GM18508 (cell line): ENCODE measurements around the gene TRIM65.
"Not testable (repeated sequence)": the region's sequence is repeated elsewhere in the genome, so short reads cannot be mapped to it uniquely, and the experiment has no call there.

ENCODE experiments used
- ATAC-seq: cut with Tn5 transposase; IDR thresholded peaks from one replicate; pipeline ENCODE4 v1.9.1; 2021; ENCODE audit warnings: moderate number of reproducible peaks; ENCODE audit not compliant: insufficient read depth, unreplicated experiment

The TRIM65 gene

DNA sequence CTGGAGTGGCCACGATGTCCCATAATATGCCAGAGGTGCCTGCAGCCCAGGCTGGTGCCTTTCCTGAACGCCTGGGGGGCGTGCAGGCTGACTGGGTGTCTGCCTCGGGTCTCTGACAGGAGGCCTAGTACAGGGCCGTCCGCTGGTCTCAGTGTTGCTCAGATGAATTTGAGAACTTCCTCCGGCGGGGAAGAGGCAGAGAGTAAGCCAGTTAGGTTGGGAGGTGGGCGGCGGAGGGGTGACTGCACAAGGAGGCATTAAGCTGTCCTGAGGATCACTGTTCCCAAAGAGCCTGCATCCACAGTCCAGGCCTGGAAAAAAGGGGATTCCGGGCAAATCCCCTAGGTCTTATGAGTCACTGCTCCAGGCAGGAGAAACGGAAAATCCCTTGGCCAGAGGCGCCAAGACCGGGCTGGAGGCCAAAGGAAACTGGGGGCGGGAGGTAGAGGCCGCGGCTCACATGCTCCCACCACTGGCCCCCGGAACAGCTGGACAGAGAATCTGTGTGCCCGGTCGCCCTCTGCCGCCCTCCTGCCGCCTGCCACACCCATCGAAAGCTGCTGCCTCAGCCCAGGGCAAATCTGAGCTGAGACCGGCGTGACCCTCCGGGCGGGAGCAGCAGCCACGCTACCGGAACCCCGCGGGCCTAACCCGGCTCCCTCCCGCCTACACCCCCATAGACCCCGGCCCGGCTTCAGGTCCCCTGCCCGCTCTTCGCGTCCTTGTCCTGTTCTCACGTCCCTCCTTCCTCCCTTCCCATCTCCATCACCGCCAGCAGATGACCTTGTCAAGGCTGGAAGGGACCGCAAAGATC is 19.6 kb downstream of the TRIM65 start:
- no peak for ATAC-seq

DNA sequence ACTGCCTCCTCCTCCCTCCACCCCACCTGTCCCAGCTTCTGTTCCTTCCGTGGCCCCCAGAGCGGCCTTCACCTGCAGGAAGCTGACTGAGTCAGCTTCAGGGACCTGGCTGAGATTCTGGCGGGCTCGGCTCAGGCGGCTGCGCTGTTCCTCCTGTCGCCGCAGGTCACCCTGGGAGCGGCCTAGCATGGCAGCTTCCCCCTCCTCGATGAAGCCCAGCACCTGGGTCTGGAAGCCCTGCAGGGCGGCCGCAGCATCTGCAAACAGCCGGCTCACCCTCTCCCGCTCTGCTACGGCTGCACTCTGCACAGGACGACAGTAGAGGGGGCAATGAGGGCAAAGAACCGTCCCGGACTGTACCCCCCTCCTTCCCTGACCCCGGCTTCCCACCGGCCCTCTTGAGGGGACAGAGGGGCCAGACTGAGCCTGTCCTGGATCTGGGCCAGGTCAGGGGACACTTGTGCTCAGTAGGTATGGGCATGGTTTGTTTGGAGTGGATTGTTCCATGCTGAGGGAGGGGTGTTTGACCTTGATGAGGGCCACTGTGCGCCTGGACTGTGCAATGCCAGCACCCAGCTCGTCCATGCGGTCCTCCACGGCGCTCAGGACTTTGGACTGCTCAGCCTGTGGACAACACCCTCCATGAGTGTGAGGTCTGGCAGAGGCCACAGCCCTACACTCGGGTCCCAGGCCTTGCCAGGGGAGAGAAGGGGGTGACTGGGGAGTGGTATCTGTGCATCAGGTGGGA is 20.4 kb downstream of the TRIM65 start:
- ATAC-seq = no peak

DNA sequence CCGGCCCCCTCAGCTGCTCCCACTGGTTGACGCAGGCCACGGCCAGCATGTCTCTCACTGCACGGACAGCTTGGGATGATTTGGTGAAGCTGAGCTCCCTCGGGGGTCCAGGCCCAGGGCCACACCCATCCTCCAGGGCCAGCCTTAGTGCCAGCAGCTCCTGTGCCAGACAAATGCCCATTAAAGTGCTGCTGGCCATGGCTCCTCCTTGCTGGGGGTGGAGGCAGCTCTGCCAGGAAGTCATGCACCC is 20.9 kb downstream of the TRIM65 start:
- no peak for ATAC-seq

DNA sequence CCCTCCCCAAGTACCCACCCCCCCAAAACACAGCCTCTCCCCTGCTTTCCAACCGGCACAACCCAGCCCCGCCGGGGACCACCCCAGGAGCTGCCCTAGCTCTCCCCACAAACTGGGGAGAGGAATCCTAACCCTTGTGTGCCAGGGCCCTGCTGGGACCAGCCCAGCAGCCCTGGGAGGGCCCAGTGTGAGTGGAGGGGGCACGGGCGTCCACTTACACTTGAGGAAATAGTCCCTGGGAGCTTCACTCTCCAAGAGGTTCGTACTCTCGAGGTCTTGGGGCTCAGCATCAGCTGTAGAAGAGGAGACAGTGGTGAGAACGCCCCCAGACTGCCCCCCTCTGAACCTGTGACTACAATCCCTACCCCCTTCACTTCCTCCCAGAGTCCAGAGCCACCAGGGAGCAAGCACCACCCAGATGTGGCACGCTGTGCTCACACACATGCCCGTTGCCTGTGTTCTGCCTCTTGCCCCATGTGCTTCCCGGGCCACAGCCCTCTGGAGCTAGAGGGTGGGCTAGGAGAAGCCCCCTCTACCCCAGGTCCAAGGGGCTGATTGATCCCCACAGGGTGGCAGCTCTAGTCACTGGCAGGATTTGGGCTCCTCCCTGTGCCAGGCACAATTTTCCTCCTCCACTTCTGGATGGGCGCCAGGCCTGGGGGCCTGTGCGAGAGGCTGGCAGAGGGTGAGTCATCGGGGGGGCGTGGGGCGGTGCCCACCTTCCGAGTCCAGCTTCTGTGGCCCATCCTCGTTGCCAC is 21.4 kb downstream of the TRIM65 start:
- no peak for ATAC-seq

DNA sequence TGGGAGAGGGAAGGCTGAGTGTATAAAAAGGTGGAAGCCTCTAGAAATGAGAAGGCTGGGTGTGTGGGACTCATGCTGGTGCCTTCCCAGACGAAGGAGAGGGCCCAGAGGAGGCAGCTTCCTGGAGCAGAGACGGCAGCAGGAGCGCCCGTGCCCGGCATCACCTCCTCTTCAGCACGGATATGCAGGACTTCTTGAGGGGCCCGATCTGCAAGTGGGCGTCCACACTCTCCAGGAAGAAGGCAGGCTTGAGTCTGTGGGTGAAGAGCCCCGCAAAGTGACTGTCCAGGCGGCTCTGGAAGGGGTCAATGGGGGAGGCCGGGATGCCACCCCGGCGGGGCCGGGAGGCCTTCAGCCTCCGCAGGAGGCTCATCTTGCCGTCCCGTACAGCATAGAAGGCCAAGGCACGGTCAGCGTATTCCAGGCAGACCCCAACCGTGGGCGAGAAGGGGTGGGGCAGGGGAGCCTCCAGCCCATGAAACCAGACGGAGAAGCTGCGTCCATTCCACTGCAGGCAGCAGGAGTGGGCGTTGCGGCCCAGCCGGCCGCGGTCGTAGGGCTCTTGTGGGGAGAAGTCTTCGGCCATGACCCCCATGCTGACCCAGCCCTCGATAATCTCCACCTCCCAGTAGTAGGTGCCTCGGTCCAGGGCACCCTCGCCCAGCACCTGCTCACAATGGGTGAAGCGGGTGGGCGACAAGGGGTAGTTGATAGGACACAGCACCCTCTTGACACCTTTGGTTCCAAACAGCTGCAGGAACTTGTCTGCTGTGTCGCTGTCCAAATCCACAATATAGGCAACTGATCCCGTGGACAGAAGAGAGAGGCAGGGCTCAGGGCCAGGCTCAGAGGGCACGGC is 22.2 kb downstream of the TRIM65 start:
- no peak for ATAC-seq

DNA sequence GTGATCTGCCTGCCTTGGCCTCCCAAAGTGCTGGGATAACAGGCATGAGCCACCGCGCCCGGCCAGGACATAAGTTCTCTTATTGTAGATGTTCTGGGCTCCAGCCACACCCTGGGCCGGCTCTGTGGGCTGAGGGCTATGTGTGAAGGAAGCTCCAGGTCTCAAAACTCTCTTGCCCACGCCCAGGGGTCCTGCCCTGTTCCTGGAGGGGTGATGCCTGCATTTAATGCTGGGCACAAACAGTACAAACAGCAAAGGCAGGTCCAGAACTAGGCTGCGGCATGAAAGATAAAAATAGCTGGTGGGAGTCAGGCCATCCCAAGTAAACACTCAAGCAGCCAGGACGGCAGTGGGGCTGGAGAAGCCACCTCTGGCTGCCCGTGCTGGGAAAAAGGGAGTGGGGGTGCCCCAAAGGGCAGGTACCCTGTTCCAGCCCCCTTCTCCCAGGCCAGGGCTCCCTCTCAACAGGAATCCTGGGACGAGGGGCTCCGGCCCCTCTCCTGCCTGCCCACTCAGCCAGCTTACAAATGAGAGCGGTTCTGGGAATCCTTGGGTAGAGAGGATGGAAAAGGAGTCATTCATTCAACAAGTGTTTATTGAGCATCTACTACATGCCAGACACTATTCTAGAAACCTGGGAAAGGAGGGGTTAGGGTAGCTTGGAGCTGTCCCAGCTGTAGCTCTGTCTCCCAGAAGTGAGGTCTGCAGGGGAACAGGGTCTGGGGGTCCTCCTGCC is 23.0 kb downstream of the TRIM65 start:
- ATAC-seq = no peak

DNA sequence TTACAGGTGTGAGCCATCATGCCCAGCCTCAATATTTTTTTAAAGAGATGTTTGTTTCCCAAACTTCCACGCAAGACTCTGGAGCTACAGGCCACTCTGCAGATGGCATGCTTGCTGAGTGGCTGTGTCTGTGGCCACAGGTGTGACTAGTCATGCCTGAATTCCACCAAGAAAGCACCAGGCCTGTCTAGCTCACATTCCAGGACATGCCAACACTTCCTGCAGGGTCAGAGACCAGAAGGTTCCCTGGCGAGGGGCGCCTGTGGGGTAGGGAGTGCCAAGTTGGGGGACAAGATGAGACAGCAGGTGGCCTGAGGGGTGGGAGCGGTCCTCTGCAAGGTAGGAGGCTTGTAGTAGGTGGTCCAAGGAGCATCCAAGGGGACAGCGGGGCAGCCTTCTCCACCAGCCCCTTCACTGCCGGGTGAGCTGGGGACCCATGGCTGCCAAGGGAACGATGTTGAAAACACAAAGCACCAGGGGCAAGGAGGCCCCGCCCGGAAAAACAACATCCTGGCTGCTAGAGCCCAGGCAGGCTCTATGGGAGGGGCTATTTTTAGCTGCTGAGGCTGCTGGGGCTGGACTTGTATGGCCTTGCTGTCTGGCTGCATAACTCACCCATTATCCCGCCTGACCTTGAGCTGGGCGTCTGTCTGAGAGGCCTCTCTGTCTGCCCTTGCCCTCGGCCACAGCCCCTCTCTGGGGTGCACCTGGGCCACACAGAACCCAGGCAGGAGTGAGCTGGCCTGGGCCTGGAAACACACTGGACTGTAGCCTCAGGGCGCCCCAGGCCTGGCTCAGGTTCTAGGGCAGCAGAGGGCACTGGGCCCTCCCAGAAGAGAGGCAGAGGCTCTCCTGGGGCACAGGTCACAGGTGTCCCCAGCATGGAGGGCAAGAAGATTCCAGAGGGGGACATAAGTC is 24.1 kb downstream of the TRIM65 start:
- ATAC-seq = no peak

DNA sequence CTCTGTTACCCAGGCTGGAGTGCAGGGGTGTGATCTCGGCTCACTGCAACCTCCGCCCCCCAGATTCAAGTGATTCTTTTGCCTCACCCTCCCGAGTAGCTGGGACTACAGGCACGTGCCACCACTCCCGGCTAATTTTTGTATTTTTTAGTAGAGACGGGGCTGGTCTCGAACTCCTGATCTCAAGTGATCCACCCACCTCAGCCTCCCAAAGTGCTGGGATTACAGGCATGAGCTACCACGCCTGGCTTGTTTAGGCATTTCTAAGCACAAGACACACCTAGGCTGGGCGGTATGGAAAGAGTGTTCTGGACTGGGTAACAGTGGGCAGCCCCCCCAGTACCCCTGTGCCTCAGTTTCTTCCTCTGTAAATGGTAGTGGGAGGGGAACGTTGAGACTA is 26.5 kb downstream of the TRIM65 start:
- not testable (repeated sequence) for ATAC-seq

DNA sequence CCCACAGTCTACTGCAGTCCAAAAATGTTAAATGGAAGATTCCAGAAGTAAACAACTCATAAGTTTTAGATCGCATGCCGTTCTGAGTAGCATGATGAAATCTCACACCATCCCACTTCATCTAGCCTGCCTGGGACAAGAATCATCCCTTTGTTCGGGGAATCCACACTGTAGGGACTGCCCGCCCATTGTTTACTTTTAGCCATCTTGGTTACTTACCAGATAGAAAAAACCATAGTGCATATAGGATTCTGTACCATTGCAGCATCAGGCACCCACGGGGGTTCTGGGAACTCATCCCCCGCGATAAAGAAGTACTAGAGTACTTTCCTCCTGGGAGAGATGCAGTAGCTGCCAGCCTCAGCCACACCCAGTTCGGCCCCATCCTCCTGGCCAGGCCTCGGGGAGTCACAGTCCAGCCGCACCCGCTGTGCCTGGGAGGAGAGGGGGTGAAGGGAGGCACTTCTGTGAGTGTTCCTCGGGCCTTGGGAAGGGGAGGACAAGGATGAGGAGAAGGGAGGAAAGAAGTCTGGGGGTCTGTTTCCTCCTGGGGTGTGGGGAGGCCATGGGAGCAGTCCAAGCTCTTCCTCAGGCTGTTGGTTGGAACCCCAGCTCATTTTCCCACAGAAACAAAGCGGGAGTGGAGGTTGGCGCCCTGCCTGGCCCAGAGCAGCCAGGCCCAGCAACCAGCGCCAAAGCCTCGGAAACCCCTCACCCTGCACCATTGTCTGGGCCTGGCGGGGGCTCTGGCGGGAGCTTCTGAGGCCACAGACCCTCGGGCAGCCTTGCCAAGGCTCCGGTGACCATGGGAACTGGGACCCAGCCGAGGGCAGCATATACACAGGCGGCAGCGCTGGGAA is 27.2 kb downstream of the TRIM65 start:
- no peak for ATAC-seq

DNA sequence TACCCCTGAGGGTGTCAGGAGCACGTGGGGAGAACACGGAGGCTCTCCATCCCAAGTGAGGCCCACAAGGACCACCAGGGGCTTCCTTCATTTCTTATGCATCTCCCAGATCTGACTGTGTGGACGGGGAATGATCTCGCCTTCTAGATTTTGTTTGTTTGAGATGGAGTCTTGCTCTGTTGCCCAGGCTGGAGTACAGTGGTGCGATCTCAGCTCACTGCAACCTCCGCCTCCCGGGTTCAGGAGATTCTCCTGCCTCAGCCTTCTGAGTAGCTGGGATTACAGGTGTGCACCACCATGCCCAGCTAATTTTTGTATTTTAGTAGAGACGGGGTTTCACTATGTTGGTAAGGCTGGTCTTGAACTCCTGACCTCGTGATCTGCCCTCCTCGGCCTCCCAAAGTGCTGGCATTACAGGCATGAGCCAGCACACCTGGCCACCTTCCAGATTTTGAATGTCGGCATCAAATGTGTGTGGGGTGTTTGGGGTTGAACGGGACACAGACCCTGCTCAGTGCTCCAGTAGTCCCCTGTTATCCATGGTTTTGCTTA is 27.9 kb downstream of the TRIM65 start:
- not testable (repeated sequence) for ATAC-seq

DNA sequence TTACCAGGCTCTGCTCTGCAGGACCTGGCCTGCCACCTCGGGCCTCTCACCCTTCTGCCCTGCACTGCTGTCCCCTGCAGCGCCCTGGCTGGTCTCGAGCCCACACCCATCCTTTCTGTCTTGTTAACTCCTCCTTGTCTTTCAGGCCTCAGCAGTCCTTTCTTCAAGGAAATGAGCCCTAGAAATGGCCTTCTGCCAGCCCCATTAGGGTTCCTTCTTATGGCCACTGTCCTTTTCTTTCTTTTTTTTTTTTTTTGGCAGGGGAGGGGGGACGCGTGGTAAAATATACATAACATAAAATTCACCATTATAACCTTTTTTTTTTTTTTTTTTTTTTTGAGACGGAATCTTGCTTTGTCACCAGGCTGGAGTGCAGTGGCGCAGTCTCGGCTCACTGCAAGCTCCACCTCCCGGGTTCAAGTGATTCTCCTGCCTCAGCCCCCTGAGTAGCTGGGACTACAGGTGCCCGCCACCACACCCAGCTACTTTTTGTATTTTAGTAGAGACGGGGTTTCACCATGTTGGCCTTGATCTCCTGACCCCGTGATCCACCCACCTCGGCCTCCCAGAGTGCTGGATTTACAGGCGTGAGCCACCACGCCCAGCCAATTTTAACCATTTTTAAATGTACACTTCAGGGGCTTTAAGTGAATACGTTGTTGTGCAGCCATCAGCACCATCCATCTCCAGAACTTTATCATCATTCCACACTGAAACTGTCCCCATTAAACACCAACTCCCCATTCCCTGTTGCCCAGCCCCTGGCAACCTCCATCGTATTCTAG is 31.2 kb downstream of the TRIM65 start:
- ATAC-seq = not testable (repeated sequence)

DNA sequence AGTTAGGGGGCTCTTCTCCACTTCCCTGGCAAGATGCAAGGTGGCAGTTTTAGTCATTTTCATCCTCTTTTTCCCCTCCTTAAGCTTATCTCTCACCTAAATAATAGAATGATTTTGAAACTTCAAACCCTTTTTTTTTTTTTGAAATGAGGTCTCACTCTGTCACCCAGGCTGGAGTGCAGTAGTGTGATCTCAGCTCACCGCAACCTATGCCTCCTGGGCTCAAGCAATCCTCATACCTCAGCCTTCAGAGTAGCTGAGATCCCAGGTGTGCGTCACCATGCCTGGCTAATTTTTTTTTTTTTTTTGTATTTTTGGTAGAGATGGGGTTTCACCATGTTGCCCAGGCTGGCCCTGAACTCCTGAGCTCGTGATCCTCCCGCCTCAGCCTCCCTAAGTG is 31.9 kb downstream of the TRIM65 start:
- ATAC-seq = not testable (repeated sequence)

DNA sequence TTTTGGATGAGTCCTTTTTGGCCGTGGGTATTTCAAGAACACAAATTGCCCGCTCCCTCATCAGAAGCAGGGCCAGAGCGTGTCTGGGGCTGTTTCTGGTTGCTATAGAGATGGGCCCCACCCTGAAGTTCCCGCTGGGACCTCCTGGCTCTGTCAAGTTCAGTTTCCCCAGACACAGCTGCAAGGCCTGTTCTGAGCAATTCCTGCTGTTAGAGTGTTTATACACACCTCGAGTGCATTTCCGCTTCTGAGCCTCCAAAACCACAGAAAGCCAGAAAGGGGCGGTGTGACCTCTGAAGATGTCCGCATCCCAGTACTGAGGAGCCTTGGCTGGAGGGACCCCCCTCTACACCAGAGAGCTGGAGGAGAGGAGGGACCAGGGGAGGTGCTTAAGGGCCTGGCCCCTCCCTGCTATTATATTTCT is 32.3 kb downstream of the TRIM65 start:
- ATAC-seq = peak; percentile 56

DNA sequence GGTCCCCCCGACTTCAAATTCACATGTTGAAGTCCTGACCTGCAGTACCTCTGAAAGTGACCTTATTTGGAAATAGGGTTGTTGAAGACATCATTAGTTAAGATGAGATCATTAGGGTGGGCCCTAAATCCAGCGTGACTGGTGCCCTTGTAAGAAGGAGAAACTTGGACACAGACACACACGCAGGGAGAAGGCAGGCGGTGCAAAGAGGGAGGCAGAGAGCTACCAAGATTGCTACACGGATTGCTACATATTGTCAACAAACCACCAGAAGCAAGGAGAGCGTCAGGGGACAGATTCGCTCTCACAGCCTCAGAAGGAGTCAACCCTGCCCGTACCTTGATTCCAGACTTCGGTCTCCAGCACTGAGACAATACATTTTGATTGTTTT is 34.8 kb downstream of the TRIM65 start:
- ATAC-seq = no peak

DNA sequence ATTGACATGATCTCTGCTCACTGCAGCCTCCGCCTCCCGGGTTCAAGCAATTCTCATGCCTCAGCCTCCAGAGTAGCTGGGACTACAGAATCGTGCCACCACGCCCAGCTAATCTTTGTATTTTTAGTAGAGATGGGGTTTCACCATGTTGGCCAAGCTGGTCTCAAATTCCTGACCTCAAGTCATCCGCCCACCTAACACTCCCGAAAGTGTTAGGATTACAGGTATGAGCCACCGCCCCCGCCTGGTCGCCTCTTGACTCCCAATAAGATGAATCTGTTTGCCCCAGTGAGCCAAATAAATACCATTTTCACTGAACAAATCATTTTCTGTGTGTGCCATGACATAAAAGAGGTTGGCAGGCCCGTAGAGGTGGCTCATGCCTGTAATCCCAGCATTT is 37.4 kb downstream of the TRIM65 start:
- not testable (repeated sequence) for ATAC-seq

DNA sequence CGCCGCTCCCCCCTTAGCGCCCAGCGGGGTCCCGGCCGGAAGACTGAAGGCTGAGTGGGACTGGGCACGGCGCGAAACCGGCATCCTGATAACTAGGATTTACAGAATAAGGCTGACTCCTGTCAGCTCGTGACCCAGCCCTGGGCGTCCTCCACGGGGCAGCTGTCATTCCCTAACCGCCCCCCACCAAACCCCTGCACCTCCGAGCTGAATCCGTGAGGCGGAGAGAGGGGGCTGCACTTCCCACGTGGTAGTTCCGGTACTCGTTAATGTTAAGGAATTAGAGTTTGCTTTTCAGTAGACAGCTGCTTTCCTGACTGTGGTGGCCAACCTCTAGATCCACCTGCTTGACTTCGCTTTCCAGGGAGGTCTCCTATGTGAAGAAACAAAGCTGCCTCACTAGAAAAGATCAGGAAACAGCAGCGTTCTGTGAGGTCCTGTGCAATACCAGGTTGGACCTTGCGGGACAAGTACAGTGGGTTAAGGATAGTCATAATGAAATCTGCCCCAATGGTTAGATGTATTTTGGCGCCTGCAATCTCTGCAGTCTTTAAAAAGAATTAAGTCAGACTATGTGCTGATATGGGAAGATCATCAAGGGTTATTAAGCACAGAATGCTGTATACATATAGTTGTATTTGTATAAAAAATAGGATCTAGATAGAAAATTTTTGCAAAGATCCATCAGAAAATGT is 40.5 kb downstream of the TRIM65 start:
- ATAC-seq = peak; percentile 1
